ENCODE data around the gene MRLN. TPM values are rescaled to one million over a fixed set of nuclear protein-coding genes. Genes with fewer than 3 reads are reported as not detected.

MRLN gene
- total and polyA plus RNA-seq, 2 experiments from 2014 or later = not detected

- no peaks in the 10 kb centered on the region for H3K36me3 ChIP-seq (replicated peaks; ENCODE audit: insufficient read depth, low read depth)
- no peaks in the 10 kb centered on the region for H3K79me2 ChIP-seq
- TF ChIP-seq, protein P1, sequence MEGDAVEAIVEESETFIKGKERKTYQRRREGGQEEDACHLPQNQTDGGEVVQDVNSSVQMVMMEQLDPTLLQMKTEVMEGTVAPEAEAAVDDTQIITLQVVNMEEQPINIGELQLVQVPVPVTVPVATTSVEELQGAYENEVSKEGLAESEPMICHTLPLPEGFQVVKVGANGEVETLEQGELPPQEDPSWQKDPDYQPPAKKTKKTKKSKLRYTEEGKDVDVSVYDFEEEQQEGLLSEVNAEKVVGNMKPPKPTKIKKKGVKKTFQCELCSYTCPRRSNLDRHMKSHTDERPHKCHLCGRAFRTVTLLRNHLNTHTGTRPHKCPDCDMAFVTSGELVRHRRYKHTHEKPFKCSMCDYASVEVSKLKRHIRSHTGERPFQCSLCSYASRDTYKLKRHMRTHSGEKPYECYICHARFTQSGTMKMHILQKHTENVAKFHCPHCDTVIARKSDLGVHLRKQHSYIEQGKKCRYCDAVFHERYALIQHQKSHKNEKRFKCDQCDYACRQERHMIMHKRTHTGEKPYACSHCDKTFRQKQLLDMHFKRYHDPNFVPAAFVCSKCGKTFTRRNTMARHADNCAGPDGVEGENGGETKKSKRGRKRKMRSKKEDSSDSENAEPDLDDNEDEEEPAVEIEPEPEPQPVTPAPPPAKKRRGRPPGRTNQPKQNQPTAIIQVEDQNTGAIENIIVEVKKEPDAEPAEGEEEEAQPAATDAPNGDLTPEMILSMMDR (IDR thresholded peaks at IDR 0.05; ENCODE audit: poor library complexity) = no peak
- TF ChIP-seq EZH2phosphoT487 (IDR thresholded peaks at IDR 0.05; ENCODE audit: low read depth, severe bottlenecking, unreplicated experiment) (no peak), EZH2 (IDR thresholded peaks at IDR 0.05; ENCODE audit: borderline replicate concordance) (no peak)
- H3K27me3 ChIP-seq = no peaks in the 10 kb centered on the region
- no peaks in the 10 kb centered on the region for H3K9me2 ChIP-seq (replicated peaks; ENCODE audit: insufficient read depth)
- no peaks in the 10 kb centered on the region for H3K4me1 ChIP-seq (ENCODE audit: insufficient read depth)
- H4K20me1 ChIP-seq (ENCODE audit: insufficient read depth, poor library complexity, severe bottlenecking) = no peaks in the 10 kb centered on the region
- WGBS (ENCODE audit: low lambda C conversion rate, missing lambda C conversion rate) = 100% methylated on average over 1 of the region's 1 CpG
- H3K27ac ChIP-seq = no peak overlapping the region
- H2AFZ ChIP-seq = no peak overlapping the region
- H3K9me3 ChIP-seq (ENCODE audit: low read depth) = no peaks in the 10 kb centered on the region
- H3K4me3 ChIP-seq = no peak overlapping the region
- no peak overlapping the region for H3K4me2 ChIP-seq
- no peak for DNase-seq (ENCODE audit: low spot score)
These were observed 65.6 kb downstream of the MRLN start for GRCh38 chr10:59687657-59688056.

Other genes starting within 250 kb of the MRLN start
- gene SLC16A9, start 43.6 kb downstream of the MRLN start, total RNA-seq = 3.8 and 4.7 TPM in 2 replicates
- gene SLC16A9, start 43.6 kb downstream of the MRLN start, polyA plus RNA-seq = 1.7 and 2.0 TPM in 2 replicates
- gene CCDC6, start 153.1 kb upstream of the MRLN start, total RNA-seq = 44.8 and 49.8 TPM in 2 replicates
- gene CCDC6, start 153.1 kb upstream of the MRLN start, polyA plus RNA-seq = 22.3 and 23.7 TPM in 2 replicates

Measured in hepatocyte (in vitro differentiated cells).